Stomach smooth muscle (tissue), 2 donors: ENCODE data around the gene FAM229A.
A peak's percentile ranks its signal among the peaks of the same experiment; 100 is the strongest.

Source experiments
- H3K27ac ChIP-seq: one replicate; pipeline ENCODE4 v1.7.0; 2013; ENCODE audit warnings: mild to moderate bottlenecking, low read length, inconsistent platforms
- H3K27me3 ChIP-seq, 2 donors: one replicate each; pipeline ENCODE4 v1.7.0; 2013; ENCODE audit warnings: low read length in 2 of 2; ENCODE audit not compliant: insufficient read depth in 2 of 2, control insufficient read depth in 1 of 2
- H3K36me3 ChIP-seq, 2 donors: one replicate each; pipeline ENCODE4 v1.7.0; 2013; ENCODE audit warnings: low read length in 2 of 2; ENCODE audit not compliant: control insufficient read depth in 2 of 2, insufficient read depth in 2 of 2
- H3K4me1 ChIP-seq: one replicate; pipeline ENCODE4 v1.7.0; 2013; ENCODE audit warnings: low read length; ENCODE audit not compliant: control insufficient read depth, insufficient read depth
- H3K4me3 ChIP-seq, 2 donors: one replicate each; pipeline ENCODE4 v1.7.0; 2013; ENCODE audit warnings: low read length in 2 of 2
- H3K9ac ChIP-seq, 2 donors: one replicate each; pipeline ENCODE4 v1.7.0; 2013; ENCODE audit warnings: low read length in 2 of 2, mild to moderate bottlenecking in 1 of 2
- H3K9me3 ChIP-seq, 2 donors: one replicate each; pipeline ENCODE4 v1.7.0; 2013; ENCODE audit warnings: low read length in 2 of 2; ENCODE audit not compliant: control insufficient read depth in 2 of 2
- donor health status: healthy.
- donor health status: Pancreatic carcinoma.

FAM229A gene

DNA sequence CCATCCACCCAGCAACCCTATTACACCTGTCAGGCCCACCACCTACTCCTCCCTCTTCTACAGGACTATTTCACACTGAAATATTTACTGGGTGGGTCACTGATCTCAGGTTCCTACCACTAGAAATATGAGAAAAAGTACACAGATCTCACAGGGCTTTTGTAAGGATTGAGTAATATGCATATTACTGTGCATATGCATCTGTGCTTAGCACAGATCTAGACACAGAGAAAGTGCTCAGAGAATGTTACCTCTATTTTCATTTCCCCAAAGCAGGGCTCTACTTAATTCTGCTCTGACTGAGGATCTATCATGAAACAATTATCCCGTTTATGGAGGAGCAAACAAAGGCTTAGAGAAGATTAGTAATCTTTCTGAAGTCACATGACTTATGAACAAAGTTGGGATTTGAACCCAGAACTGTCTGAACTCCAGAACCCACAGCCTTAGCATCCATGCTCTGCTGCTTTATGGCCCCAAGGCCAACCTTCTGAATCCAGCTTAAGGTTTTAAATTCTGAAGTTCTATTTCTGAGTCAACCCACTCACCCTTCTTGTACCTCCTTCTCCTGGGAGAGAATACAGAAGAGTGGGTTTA, 11.8 kb upstream of the FAM229A start:
- Histone ChIP-seq H3K9me3 (no peaks in the 10 kb centered on the region), H3K4me1 (no peaks in the 10 kb centered on the region), H3K36me3 (peaks cover 64 to 71% of the 10 kb centered on the region in 2 donors), H3K4me3 (no peak overlapping the region), H3K9ac (no peak overlapping the region), H3K27me3 (no peaks in the 10 kb centered on the region), H3K27ac (no peak overlapping the region)

GRCh38 chr1:32372149-32372756, 10.0 kb upstream of the FAM229A start:
- no peak overlapping the region for H3K9ac ChIP-seq
- H3K27ac ChIP-seq: no peak overlapping the region
- H3K4me1 ChIP-seq: no peaks in the 10 kb centered on the region
- no peak overlapping the region for H3K4me3 ChIP-seq
- no peaks in the 10 kb centered on the region for H3K9me3 ChIP-seq
- H3K36me3 ChIP-seq: peaks cover 54 to 66% of the 10 kb centered on the region in 2 donors
- H3K27me3 ChIP-seq: no peaks in the 10 kb centered on the region

GRCh38 chr1:32367912-32368635, 5.8 kb upstream of the FAM229A start:
- no peak overlapping the region for H3K27ac ChIP-seq
- H3K27me3 ChIP-seq: no peaks in the 10 kb centered on the region
- H3K9me3 ChIP-seq: no peaks in the 10 kb centered on the region
- H3K9ac ChIP-seq: no peak overlapping the region
- no peaks in the 10 kb centered on the region for H3K4me1 ChIP-seq
- H3K36me3 ChIP-seq: peaks cover 51 to 58% of the 10 kb centered on the region in 2 donors
- no peak overlapping the region for H3K4me3 ChIP-seq

DNA sequence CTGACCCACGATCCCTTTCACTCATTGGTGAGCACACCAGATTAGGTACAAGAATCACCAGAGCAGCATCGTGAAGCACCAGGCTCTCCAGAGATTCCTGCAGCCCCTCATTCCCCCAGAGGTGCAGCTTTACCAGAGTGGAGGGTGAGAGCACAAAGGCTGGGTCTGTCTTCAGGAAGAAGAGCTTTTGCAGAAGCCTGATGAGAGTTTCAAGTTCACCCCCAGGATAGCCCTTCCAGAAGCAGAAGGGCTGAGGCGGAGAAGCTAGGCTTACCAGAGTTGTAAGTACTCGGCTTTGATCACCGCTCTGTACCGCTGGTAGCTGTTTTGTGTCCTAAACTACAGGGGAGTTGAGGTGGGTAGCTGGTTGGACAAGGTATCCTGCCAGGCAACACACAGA, 3.2 kb upstream of the FAM229A start:
- Histone ChIP-seq H3K27me3 (no peaks in the 10 kb centered on the region), H3K4me1 (peaks cover 17% of the 10 kb centered on the region), H3K9me3 (no peaks in the 10 kb centered on the region), H3K4me3 (no peak overlapping the region), H3K27ac (no peak overlapping the region), H3K9ac (no peak overlapping the region), H3K36me3 (peaks cover 35 to 45% of the 10 kb centered on the region in 2 donors)

DNA sequence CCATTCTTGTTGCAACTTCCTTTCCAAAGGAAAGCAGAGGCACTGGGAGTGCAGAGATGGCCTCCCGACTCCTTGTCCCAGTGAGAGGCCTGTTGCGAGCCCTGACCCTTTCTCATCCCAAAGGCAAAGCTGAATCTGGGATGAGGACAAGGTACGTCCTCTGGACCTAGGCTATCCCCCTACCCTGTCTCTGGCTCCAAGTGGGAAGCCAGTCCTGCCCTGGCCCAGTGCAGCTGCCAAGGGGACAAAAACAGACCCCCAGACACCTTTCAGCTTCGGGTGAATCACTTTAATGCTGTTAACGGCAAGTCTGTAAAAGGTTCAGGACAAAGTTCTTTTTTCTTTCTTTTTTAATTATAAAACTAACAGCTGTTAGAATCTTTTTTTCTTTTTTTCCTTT, 2.6 kb upstream of the FAM229A start:
- no peak overlapping the region for H3K9ac ChIP-seq
- H3K27me3 ChIP-seq: no peaks in the 10 kb centered on the region
- no peak overlapping the region for H3K4me3 ChIP-seq
- H3K4me1 ChIP-seq: peaks cover 17% of the 10 kb centered on the region
- H3K36me3 ChIP-seq: peaks cover 35 to 45% of the 10 kb centered on the region in 2 donors
- no peak overlapping the region for H3K27ac ChIP-seq
- no peaks in the 10 kb centered on the region for H3K9me3 ChIP-seq

DNA sequence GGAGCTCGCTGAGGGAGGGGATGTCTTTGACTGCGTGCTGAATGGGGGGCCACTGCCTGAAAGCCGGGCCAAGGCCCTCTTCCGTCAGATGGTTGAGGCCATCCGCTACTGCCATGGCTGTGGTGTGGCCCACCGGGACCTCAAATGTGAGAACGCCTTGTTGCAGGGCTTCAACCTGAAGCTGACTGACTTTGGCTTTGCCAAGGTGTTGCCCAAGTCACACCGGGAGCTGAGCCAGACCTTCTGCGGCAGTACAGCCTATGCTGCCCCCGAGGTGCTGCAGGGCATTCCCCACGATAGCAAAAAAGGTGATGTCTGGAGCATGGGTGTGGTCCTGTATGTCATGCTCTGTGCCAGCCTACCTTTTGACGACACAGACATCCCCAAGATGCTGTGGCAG, 1.4 kb upstream of the FAM229A start:
- Histone ChIP-seq H3K36me3 (peaks cover 35 to 40% of the 10 kb centered on the region in 2 donors), H3K27ac (no peak overlapping the region), H3K9ac (no peak overlapping the region), H3K9me3 (no peaks in the 10 kb centered on the region), H3K4me1 (peaks cover 17% of the 10 kb centered on the region), H3K27me3 (no peaks in the 10 kb centered on the region), H3K4me3 (no peak overlapping the region)

DNA sequence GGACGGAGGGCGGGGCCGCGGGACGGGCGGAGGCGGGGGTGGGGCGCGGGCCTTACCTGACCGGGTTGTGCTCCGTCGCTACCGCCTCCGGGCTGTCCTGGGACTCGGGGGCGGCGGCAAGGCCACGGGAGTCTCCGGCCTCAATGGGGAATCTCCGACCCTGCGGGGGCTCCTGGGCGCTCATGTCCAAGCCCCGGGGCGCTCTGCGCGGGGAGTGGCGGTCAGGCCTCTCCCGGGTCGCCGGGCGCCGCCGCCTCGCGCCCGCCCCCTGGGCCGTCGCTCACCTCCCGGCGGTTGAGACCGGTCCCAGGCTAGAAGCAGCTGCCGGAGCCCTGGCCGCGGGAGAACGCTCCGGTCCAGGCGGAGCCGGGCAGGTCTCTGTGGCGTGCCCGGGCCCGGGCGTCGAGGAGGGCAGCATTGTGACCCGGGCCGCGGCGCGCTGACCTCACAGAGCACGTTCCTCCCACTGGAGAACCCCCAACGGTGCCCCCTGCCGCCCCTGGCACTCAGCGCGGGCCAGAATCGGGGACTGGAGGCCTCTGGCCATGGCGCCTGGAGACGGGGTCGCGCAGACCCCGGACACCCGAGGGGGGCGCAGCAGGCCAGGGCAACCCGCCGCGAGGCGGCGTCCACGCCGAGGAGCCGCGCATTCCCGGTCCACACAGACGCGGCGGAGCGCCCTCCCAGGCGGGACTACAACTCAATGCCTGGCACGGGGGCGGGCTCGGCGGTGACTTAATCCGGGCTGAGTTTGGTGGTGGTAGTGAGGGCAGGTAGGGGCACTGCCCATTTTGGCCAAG, 411 bp downstream of the FAM229A start:
- Histone ChIP-seq H3K4me3 (peak overlapping the region; percentile 35 to 70), H3K27ac (no peak overlapping the region), H3K4me1 (peaks cover 17% of the 10 kb centered on the region), H3K27me3 (no peaks in the 10 kb centered on the region), H3K9me3 (no peaks in the 10 kb centered on the region), H3K36me3 (peaks cover 23 to 24% of the 10 kb centered on the region in 2 donors), H3K9ac (peak overlapping the region in 1 of 2 donors; percentile 51)

DNA sequence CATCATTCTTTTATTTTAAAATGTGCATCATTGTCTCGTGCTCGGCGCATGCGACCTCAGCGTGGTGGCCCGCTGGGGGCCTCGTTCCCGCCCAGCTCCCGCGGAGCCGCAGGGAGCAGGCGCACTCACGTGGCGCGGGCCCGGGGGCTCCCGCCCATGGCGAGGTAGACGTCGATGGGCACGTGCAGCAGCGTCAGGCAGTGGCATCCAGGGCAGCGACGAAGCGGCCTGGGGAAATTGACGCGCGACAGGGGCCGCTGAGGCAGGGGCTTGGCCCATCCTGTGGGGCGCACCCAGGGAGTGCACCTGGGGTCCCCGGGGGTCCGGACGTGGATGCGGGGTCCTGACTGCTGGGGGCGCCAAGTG, 994 bp downstream of the FAM229A start:
- Histone ChIP-seq H3K4me1 (peaks cover 17% of the 10 kb centered on the region), H3K36me3 (peaks cover 18% of the 10 kb centered on the region in 2 donors), H3K27me3 (no peaks in the 10 kb centered on the region), H3K9ac (no peak overlapping the region), H3K4me3 (no peak overlapping the region), H3K27ac (no peak overlapping the region), H3K9me3 (no peaks in the 10 kb centered on the region)

DNA sequence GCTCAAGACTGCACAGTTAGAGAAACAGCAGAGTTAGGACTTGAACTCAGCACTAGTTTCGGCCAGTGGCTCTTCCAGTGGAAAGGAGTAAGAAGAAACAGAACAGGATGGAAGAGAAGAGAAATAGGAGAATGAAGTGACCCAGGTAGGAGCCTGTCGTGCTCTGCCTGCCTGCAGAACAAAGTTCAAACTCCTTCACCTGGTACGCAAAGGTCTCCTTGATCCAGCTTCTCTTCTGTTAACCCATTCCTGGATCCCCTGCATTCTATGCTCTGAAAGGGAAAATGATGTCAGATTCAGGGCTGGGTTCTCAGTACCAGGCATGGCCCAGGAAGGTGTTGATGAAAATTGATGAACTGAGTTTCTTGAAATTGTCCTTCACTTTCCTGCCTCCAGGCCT, 3.9 kb downstream of the FAM229A start:
- H3K9ac ChIP-seq: no peak overlapping the region
- H3K4me3 ChIP-seq: no peak overlapping the region
- H3K27ac ChIP-seq: no peak overlapping the region
- no peaks in the 10 kb centered on the region for H3K9me3 ChIP-seq
- H3K4me1 ChIP-seq: peaks cover 25% of the 10 kb centered on the region
- no peaks in the 10 kb centered on the region for H3K27me3 ChIP-seq
- peaks cover 1% of the 10 kb centered on the region in 2 donors for H3K36me3 ChIP-seq

DNA sequence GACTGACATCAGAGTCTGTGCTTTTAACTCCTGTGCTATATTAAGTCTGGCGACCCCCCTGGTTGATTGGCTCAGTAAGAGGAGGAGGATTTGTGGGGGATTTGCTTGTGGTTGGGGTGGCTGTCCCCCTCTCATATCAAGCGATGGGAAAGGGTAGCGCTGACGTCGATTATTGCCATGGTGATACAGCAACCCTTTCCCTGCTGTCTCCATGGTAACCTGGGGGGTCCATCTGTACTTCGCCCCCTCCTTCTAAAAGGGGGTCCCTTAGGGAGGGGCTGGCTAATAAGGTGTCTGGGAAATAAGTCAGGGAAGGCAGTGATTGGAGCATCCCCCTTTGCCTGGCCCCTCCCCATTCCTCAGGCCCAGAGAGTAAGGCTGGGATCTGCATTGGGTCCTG, 4.7 kb downstream of the FAM229A start:
- Histone ChIP-seq H3K9me3 (no peaks in the 10 kb centered on the region), H3K27ac (no peak overlapping the region), H3K36me3 (no peaks in the 10 kb centered on the region), H3K9ac (no peak overlapping the region), H3K4me3 (no peak overlapping the region), H3K27me3 (no peaks in the 10 kb centered on the region), H3K4me1 (peaks cover 28% of the 10 kb centered on the region)
